Neuronal stem cell (in vitro differentiated cells): ENCODE data around the gene PCNX2.
A peak's percentile ranks its signal among the peaks of the same experiment; 100 is the strongest.

Experiments used
- DNase-seq: peaks from one replicate; pipeline ENCODE4 v3.0.0-alpha.2; 2013; ENCODE audit warnings: low spot score
- H2AFZ ChIP-seq: one replicate; pipeline ENCODE4 v1.6.1; 2013; ENCODE audit warnings: mild to moderate bottlenecking, low read length, inconsistent platforms
- H2AK5ac ChIP-seq: 2 replicates; pipeline ENCODE4 v1.6.1; 2013; ENCODE audit warnings: low read depth, mild to moderate bottlenecking, inconsistent platforms, low read length, moderate library complexity, mixed read lengths
- H2BK120ac ChIP-seq: 2 replicates; pipeline ENCODE4 v1.6.1; 2013; ENCODE audit warnings: low read depth, mild to moderate bottlenecking, inconsistent platforms, low read length, moderate library complexity, mixed read lengths
- H2BK12ac ChIP-seq: one replicate; pipeline ENCODE4 v1.6.1; 2013; ENCODE audit warnings: low read length, inconsistent platforms
- H2BK15ac ChIP-seq: 2 replicates; pipeline ENCODE4 v1.6.1; 2013; ENCODE audit warnings: mild to moderate bottlenecking, low read length, inconsistent platforms, mixed read lengths
- H2BK5ac ChIP-seq: one replicate; pipeline ENCODE4 v1.6.1; 2013; ENCODE audit warnings: inconsistent platforms, mild to moderate bottlenecking, low read length, moderate library complexity
- H3K14ac ChIP-seq: one replicate; pipeline ENCODE4 v1.6.1; 2013; ENCODE audit warnings: low read length, inconsistent platforms
- H3K18ac ChIP-seq: 2 replicates; pipeline ENCODE4 v1.6.1; 2013; ENCODE audit warnings: low read length, inconsistent platforms
- H3K23ac ChIP-seq: 2 replicates; pipeline ENCODE4 v1.6.1; 2013; ENCODE audit warnings: low read depth, mild to moderate bottlenecking, mixed read lengths, low read length, inconsistent platforms; ENCODE audit not compliant: poor library complexity
- H3K27ac ChIP-seq: replicated peaks from 3 replicates; pipeline ENCODE4 v1.5.1; 2013; ENCODE audit warnings: low read length, inconsistent platforms
- H3K27me3 ChIP-seq, 3 experiments: 2 replicates each; pipeline ENCODE4 v1.6.1; 2013; ENCODE audit warnings: low read length in 3 of 3, mild to moderate bottlenecking in 2 of 3, inconsistent platforms in 1 of 3, low read depth in 1 of 3, mixed read lengths in 1 of 3, moderate library complexity in 1 of 3; ENCODE audit not compliant: control insufficient read depth in 3 of 3, insufficient read depth in 3 of 3
- H3K36me3 ChIP-seq, 2 donors: replicated peaks in 1 of 2; 2 replicates each; pipeline ENCODE4 v1.6.1; 2013; ENCODE audit warnings: low read length in 2 of 2; ENCODE audit not compliant: control insufficient read depth in 2 of 2, insufficient read depth in 2 of 2
- H3K4ac ChIP-seq: 2 replicates; pipeline ENCODE4 v1.6.1; 2013; ENCODE audit warnings: inconsistent platforms, mild to moderate bottlenecking, low read length, moderate library complexity
- H3K4me1 ChIP-seq, 2 donors: 1 replicate in 1 of 2; 2 replicates in 1 of 2; pipeline ENCODE4 v1.6.1; 2013; ENCODE audit warnings: low read length in 2 of 2, low read depth in 1 of 2; ENCODE audit not compliant: control insufficient read depth in 2 of 2, insufficient read depth in 1 of 2
- H3K4me2 ChIP-seq: one replicate; pipeline ENCODE4 v1.6.1; 2013; ENCODE audit warnings: mild to moderate bottlenecking, low read length, inconsistent platforms; ENCODE audit not compliant: insufficient read depth, poor library complexity, severe bottlenecking
- H3K4me3 ChIP-seq, 2 donors: 2 replicates each; pipeline ENCODE4 v1.5.1; 2013; ENCODE audit warnings: low read length in 2 of 2, mild to moderate bottlenecking in 2 of 2, inconsistent platforms in 1 of 2, moderate library complexity in 1 of 2
- H3K79me1 ChIP-seq: one replicate; pipeline ENCODE4 v1.6.1; 2013; ENCODE audit warnings: low read depth, mild to moderate bottlenecking, inconsistent platforms, low read length, moderate library complexity
- H3K9ac ChIP-seq: one replicate; pipeline ENCODE4 v1.6.1; 2013; ENCODE audit warnings: mild to moderate bottlenecking, low read depth, low read length, inconsistent platforms; ENCODE audit not compliant: poor library complexity
- H3K9me3 ChIP-seq, 2 donors: replicated peaks in 1 of 2; 2 replicates each; pipeline versions ENCODE3 to v1.6.1; 2013; ENCODE audit warnings: low read length in 2 of 2, mild to moderate bottlenecking in 2 of 2, inconsistent platforms in 1 of 2, low read depth in 1 of 2, mixed read lengths in 1 of 2, moderate library complexity in 1 of 2; ENCODE audit not compliant: control insufficient read depth in 2 of 2, insufficient read depth in 1 of 2
- H4K8ac ChIP-seq: one replicate; pipeline ENCODE4 v1.6.1; 2013; ENCODE audit warnings: low read depth, mild to moderate bottlenecking, inconsistent platforms, low read length, moderate library complexity
- H4K91ac ChIP-seq: one replicate; pipeline ENCODE4 v1.6.1; 2013; ENCODE audit warnings: low read length, low read depth, mild to moderate bottlenecking, inconsistent platforms; ENCODE audit not compliant: poor library complexity
- WGBS, 2 donors: extraction: QIAGEN DNeasy Blood & Tissue Kit; methylation state at CpG; one replicate each; pipeline ENCODE4 v1.1.7; 2013; ENCODE audit warnings: missing lambda C conversion rate in 2 of 2, mixed read lengths in 1 of 2; ENCODE audit not compliant: insufficient read length in 2 of 2, insufficient replicate concordance in 1 of 2; ENCODE audit errors: extremely low coverage in 2 of 2; 5-methylcytosine and 5-hydroxymethylcytosine counted together

Gene PCNX2

GRCh38 chr1:232998646-232999045, 296.9 kb downstream of the PCNX2 start:
- Histone ChIP-seq H2BK15ac (no peak overlapping the region), H3K4me2 (no peak overlapping the region), H3K36me3 (peaks cover 24 to 29% of the 10 kb centered on the region in 2 donors), H3K14ac (no peak overlapping the region), H2BK12ac (no peak overlapping the region), H3K79me1 (no peaks in the 10 kb centered on the region), H2AFZ (no peak overlapping the region), H3K4ac (no peak overlapping the region), H3K4me1 (no peaks in the 10 kb centered on the region), H2BK5ac (peak overlapping the region; percentile 39), H2AK5ac (no peak overlapping the region), H4K91ac (no peak overlapping the region), H3K27me3 (no peaks in the 10 kb centered on the region), H3K9ac (no peak overlapping the region), H4K8ac (no peak overlapping the region), H3K27ac (no peak overlapping the region), H2BK120ac (no peak overlapping the region), H3K4me3 (no peak overlapping the region), H3K23ac (no peak overlapping the region), H3K18ac (no peak overlapping the region), H3K9me3 (peaks cover 4 to 6% of the 10 kb centered on the region in 2 donors)
- no peak for DNase-seq
- WGBS, 2 donors: no CpG with 5 or more reads among the region's 3 CpGs

DNA sequence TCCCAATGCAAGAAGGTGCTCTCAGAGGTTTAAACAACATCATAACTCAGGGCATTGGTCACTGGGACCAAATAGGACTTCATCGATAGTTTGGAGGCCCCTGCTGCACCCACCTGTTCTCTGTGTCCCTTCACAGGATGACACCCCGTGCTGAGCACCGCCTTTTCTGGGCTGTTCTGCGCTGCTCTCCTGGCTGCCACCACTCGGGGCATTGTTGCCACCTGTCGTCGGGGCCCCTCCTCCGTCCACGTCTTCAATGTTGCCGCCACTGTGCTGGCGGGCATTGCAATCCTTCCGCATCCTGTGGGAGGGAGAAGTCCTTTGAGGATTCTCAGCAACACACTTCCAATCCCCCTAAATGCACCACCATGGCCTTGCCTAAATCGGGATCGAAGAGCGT, 297.4 kb downstream of the PCNX2 start:
- Histone ChIP-seq H3K36me3 (peaks cover 25 to 29% of the 10 kb centered on the region in 2 donors), H3K79me1 (no peaks in the 10 kb centered on the region), H2AK5ac (no peak overlapping the region), H2BK15ac (no peak overlapping the region), H3K14ac (peak overlapping the region; percentile 56), H4K91ac (no peak overlapping the region), H3K9me3 (peaks cover 5 to 11% of the 10 kb centered on the region in 2 donors), H3K4me3 (no peak overlapping the region), H3K27me3 (no peaks in the 10 kb centered on the region), H3K27ac (no peak overlapping the region), H2BK12ac (no peak overlapping the region), H3K9ac (peak overlapping the region; percentile 21), H3K23ac (no peak overlapping the region), H4K8ac (no peak overlapping the region), H2AFZ (no peak overlapping the region), H2BK5ac (no peak overlapping the region), H3K4me2 (no peak overlapping the region), H3K4ac (peak overlapping the region; percentile 6), H3K4me1 (no peaks in the 10 kb centered on the region), H3K18ac (no peak overlapping the region), H2BK120ac (no peak overlapping the region)
- no peak for DNase-seq
- WGBS, 2 donors: no CpG with 5 or more reads among the region's 15 CpGs

- Histone ChIP-seq H4K91ac (no peak overlapping the region), H2AK5ac (no peak overlapping the region), H3K14ac (no peak overlapping the region), H4K8ac (no peak overlapping the region), H2BK120ac (no peak overlapping the region), H2BK15ac (no peak overlapping the region), H3K27ac (no peak overlapping the region), H3K4me2 (no peak overlapping the region), H3K18ac (no peak overlapping the region), H2BK5ac (no peak overlapping the region), H3K4me3 (no peak overlapping the region), H2BK12ac (no peak overlapping the region), H3K79me1 (no peaks in the 10 kb centered on the region), H3K9ac (no peak overlapping the region), H3K9me3 (peaks cover 5 to 12% of the 10 kb centered on the region in 2 donors), H3K4ac (no peak overlapping the region), H3K23ac (no peak overlapping the region), H3K36me3 (peaks cover 25 to 29% of the 10 kb centered on the region in 2 donors), H3K27me3 (no peaks in the 10 kb centered on the region), H2AFZ (no peak overlapping the region), H3K4me1 (no peaks in the 10 kb centered on the region)
- no peak for DNase-seq
- WGBS, 2 donors: no CpG with 5 or more reads among the region's 2 CpGs
Observed at GRCh38 chr1:232996143-232996542, 299.4 kb downstream of the PCNX2 start.

DNA sequence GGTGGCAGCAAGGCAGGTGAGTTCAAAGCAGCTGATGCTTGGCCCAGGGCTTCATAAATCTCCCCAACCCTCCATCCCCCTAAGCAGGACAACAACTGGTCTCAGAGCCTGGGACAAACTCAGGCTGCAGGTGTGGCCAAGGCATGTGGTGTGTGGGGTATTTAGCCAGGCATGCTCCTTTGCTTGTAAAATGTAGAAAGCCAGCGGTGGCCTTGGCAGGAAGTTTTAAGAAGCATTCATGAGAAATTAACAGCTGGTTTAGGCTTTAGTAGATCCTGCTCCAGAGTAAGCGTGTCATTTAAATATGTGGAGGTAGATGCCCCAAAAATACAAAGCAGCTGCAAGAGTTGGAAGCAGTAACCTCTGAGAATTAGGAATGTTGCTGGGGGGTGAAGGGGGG, 300.3 kb downstream of the PCNX2 start:
- Histone ChIP-seq H3K27me3 (no peaks in the 10 kb centered on the region), H2BK120ac (no peak overlapping the region), H3K14ac (no peak overlapping the region), H3K4ac (no peak overlapping the region), H2BK5ac (no peak overlapping the region), H3K9me3 (peaks cover 5 to 12% of the 10 kb centered on the region in 2 donors), H3K18ac (no peak overlapping the region), H3K4me1 (no peaks in the 10 kb centered on the region), H4K91ac (no peak overlapping the region), H2AFZ (no peak overlapping the region), H3K9ac (no peak overlapping the region), H3K36me3 (peaks cover 24 to 28% of the 10 kb centered on the region in 2 donors), H3K4me2 (no peak overlapping the region), H3K27ac (no peak overlapping the region), H2AK5ac (no peak overlapping the region), H2BK15ac (no peak overlapping the region), H3K23ac (no peak overlapping the region), H4K8ac (no peak overlapping the region), H3K79me1 (peaks cover 5% of the 10 kb centered on the region), H2BK12ac (no peak overlapping the region), H3K4me3 (no peak overlapping the region)
- no peak for DNase-seq
- no CpG with 5 or more reads among the region's 2 CpGs for WGBS, 2 donors
